Measurements from ENCODE around the gene RAMP1.

RAMP1 gene

GRCh38 chr2:237955640-237956401 lies 96.4 kb downstream of the RAMP1 start:
- DNase-seq: no peak

GRCh38 chr2:237956402-237956736 lies 96.9 kb downstream of the RAMP1 start:
- DNase-seq: no peak

GRCh38 chr2:237961637-237962036 lies 102.2 kb downstream of the RAMP1 start:
- DNase-seq: no peak
